IPS-20b (cell line): Measurements from ENCODE around the gene CHIT1.

Experiments
- H3K27ac ChIP-seq: one replicate; pipeline ENCODE4 v1.5.1; 2013; ENCODE audit warnings: low read length
- H3K27me3 ChIP-seq: 2 replicates; pipeline ENCODE4 v1.6.1; 2013; ENCODE audit warnings: mild to moderate bottlenecking, low read length, inconsistent platforms; ENCODE audit not compliant: insufficient read depth
- H3K36me3 ChIP-seq: 2 replicates; pipeline ENCODE4 v1.6.1; 2013; ENCODE audit warnings: low read depth, mild to moderate bottlenecking, inconsistent platforms, low read length, moderate library complexity; ENCODE audit not compliant: insufficient read depth
- H3K4me1 ChIP-seq: 2 replicates; pipeline ENCODE4 v1.6.1; 2013; ENCODE audit warnings: mild to moderate bottlenecking, control low read depth, inconsistent platforms, low read length, moderate library complexity; ENCODE audit not compliant: insufficient read depth
- H3K4me3 ChIP-seq: 2 replicates; pipeline ENCODE4 v1.5.1; 2013; ENCODE audit warnings: mild to moderate bottlenecking, low read length, inconsistent platforms
- H3K9ac ChIP-seq: 2 replicates; pipeline ENCODE4 v1.6.1; 2013; ENCODE audit warnings: low read depth, mild to moderate bottlenecking, inconsistent platforms, low read length, moderate library complexity
- H3K9me3 ChIP-seq: 2 replicates; pipeline ENCODE4 v1.6.1; 2013; ENCODE audit warnings: mild to moderate bottlenecking, low read depth, low read length, inconsistent platforms; ENCODE audit not compliant: insufficient read depth

CHIT1 gene

GRCh38 chr1:203199816-203200571 lies 29.5 kb downstream of the CHIT1 start:
- no peaks in the 10 kb centered on the region for H3K27me3 ChIP-seq
- H3K9ac ChIP-seq: no peak overlapping the region
- H3K9me3 ChIP-seq: no peaks in the 10 kb centered on the region
- H3K4me3 ChIP-seq: no peak overlapping the region
- H3K4me1 ChIP-seq: no peaks in the 10 kb centered on the region
- H3K36me3 ChIP-seq: no peaks in the 10 kb centered on the region
- no peak overlapping the region for H3K27ac ChIP-seq

GRCh38 chr1:203199481-203199815 lies 30.0 kb downstream of the CHIT1 start:
- Histone ChIP-seq H3K36me3 (no peaks in the 10 kb centered on the region), H3K4me1 (no peaks in the 10 kb centered on the region), H3K4me3 (no peak overlapping the region), H3K27ac (no peak overlapping the region), H3K9me3 (no peaks in the 10 kb centered on the region), H3K9ac (no peak overlapping the region), H3K27me3 (no peaks in the 10 kb centered on the region)

DNA sequence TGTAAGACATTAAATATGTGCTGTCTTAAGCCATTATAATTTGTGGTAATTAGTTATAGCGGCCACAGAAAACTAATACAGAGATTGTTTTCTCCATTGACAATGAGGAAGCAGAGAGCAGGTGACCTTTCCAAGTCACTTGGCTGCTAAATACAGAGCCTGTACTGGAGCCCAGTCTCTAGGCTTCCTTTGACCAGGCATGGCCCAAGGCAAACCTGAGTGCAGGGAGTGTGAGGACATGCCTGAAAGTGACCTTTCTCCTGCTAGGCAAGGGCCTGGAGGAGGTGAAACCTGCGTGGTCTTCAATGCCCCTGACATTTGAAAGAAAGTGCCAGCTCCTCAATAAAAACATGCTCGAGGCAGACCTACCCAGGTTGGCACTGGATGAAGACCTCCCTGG lies 30.5 kb downstream of the CHIT1 start:
- no peaks in the 10 kb centered on the region for H3K27me3 ChIP-seq
- no peak overlapping the region for H3K27ac ChIP-seq
- H3K4me1 ChIP-seq: no peaks in the 10 kb centered on the region
- no peak overlapping the region for H3K9ac ChIP-seq
- H3K4me3 ChIP-seq: no peak overlapping the region
- no peaks in the 10 kb centered on the region for H3K9me3 ChIP-seq
- no peaks in the 10 kb centered on the region for H3K36me3 ChIP-seq

GRCh38 chr1:203197625-203198024 lies 31.8 kb downstream of the CHIT1 start:
- H3K9me3 ChIP-seq: no peaks in the 10 kb centered on the region
- H3K36me3 ChIP-seq: no peaks in the 10 kb centered on the region
- no peak overlapping the region for H3K4me3 ChIP-seq
- H3K4me1 ChIP-seq: no peaks in the 10 kb centered on the region
- H3K27me3 ChIP-seq: no peaks in the 10 kb centered on the region
- H3K9ac ChIP-seq: no peak overlapping the region
- H3K27ac ChIP-seq: no peak overlapping the region

DNA sequence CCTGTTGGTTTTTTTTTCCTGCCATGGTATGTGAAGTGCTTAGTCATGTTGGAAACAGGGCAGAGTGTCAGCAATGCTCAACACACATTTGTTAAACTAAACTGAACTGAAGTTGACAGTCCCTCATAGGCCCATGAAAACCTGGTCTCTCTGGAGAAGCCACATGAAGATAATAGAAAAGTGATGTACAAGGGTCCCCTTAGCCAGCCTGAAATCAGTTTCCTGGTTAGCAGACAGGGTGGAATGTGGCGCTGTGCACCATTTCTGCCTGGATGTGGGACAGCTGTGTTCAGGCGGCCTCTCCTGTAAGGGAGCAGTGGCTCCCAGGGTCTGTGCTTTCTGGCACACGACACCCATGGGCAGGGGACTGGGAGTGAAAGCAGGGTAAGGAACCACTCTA lies 33.1 kb downstream of the CHIT1 start:
- H3K4me1 ChIP-seq: no peaks in the 10 kb centered on the region
- H3K36me3 ChIP-seq: no peaks in the 10 kb centered on the region
- no peak overlapping the region for H3K27ac ChIP-seq
- no peaks in the 10 kb centered on the region for H3K27me3 ChIP-seq
- no peak overlapping the region for H3K4me3 ChIP-seq
- H3K9me3 ChIP-seq: no peaks in the 10 kb centered on the region
- no peak overlapping the region for H3K9ac ChIP-seq

- Histone ChIP-seq H3K4me3 (no peak overlapping the region), H3K9ac (no peak overlapping the region), H3K9me3 (no peaks in the 10 kb centered on the region), H3K27ac (no peak overlapping the region), H3K27me3 (no peaks in the 10 kb centered on the region), H3K4me1 (peaks cover 16% of the 10 kb centered on the region), H3K36me3 (no peaks in the 10 kb centered on the region)
These were observed 38.5 kb downstream of the CHIT1 start for GRCh38 chr1:203190949-203191348.

DNA sequence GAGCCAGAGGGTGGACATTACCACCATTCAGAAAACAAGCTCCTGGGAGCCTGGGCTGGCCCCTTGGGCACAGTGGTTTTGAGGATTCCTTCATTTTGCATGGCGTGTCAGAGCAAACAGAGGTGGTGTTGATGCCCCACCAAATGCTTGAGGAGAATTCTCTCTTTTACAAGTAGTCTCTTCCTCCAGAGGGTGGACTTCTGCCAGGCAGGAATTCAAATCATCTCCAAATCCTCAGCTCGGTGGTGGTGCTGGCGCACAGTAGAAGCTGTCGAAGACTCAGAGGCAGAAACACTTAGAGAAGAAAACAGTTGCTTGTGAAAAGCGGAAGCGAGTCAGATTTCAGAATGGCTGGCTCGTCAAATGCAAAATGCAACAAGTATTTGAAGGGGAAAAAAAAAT lies 39.5 kb downstream of the CHIT1 start:
- Histone ChIP-seq H3K27ac (no peak overlapping the region), H3K36me3 (no peaks in the 10 kb centered on the region), H3K9ac (no peak overlapping the region), H3K4me1 (peaks cover 21% of the 10 kb centered on the region), H3K9me3 (no peaks in the 10 kb centered on the region), H3K4me3 (no peak overlapping the region), H3K27me3 (no peaks in the 10 kb centered on the region)

- H3K27me3 ChIP-seq: no peaks in the 10 kb centered on the region
- H3K27ac ChIP-seq: no peak overlapping the region
- peaks cover 21% of the 10 kb centered on the region for H3K4me1 ChIP-seq
- H3K9ac ChIP-seq: no peak overlapping the region
- H3K4me3 ChIP-seq: no peak overlapping the region
- no peaks in the 10 kb centered on the region for H3K36me3 ChIP-seq
- no peaks in the 10 kb centered on the region for H3K9me3 ChIP-seq
These were observed 40.7 kb downstream of the CHIT1 start for GRCh38 chr1:203188686-203189232.

DNA sequence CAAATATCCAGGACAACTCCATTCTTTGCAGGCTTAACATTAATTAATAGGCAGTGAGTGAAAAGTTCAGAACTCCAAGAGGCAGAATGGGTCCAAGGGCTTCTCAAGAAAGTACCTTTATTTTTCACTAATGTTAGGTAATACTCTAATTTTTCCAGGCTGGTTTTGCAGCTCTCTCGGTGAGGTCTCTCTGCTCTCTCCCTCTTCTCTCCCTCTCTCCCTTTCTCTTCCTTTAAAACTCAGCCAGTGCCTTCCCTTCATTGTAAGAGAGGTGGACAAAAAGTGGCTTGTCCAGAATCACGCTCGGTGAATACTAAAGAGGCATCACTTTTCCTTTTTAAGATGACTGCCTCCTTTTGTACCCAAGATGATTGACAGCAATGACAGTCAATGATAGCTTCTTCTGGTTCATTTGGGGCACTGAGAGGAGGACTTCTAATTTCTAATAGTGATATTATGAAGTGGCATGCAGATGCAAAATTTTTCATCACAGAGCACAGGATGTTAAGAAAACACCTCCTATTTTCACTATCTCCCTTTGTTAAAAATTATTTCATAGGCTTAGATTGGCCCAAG lies 41.7 kb downstream of the CHIT1 start:
- Histone ChIP-seq H3K27ac (no peak overlapping the region), H3K9ac (peak overlapping the region; percentile 48; the same call in 1 of the 2 replicates), H3K4me3 (no peak overlapping the region), H3K36me3 (no peaks in the 10 kb centered on the region), H3K4me1 (peaks cover 21% of the 10 kb centered on the region), H3K9me3 (no peaks in the 10 kb centered on the region), H3K27me3 (no peaks in the 10 kb centered on the region)

- H3K4me3 ChIP-seq: no peak overlapping the region
- no peak overlapping the region for H3K27ac ChIP-seq
- H3K36me3 ChIP-seq: no peaks in the 10 kb centered on the region
- H3K9ac ChIP-seq: peak overlapping the region; percentile 48; the same call in 1 of the 2 replicates
- no peaks in the 10 kb centered on the region for H3K9me3 ChIP-seq
- H3K4me1 ChIP-seq: peaks cover 21% of the 10 kb centered on the region
- H3K27me3 ChIP-seq: no peaks in the 10 kb centered on the region
These were observed 42.2 kb downstream of the CHIT1 start for GRCh38 chr1:203187304-203187685.

- Histone ChIP-seq H3K4me3 (0 out of 2 replicates have a peak within 1 kb of the TSS, but pooled peaks have one; percentile 6), H3K9ac (peak within 1 kb of the TSS; percentile 48; the same call in 1 of the 2 replicates), H3K27ac (no peak within 1 kb of the TSS), H3K27me3 (no peaks in the 10 kb centered on the region), H3K9me3 (no peaks in the 10 kb centered on the region), H3K4me1 (peaks cover 21% of the 10 kb centered on the region), H3K36me3 (no peaks in the 10 kb centered on the region)
These were observed 42.8 kb downstream of the CHIT1 start, which contains the start of gene CHI3L1 for GRCh38 chr1:203186446-203187303. TSS of gene CHI3L1 (minus strand) at chr1:203186704. CDS start at chr1:203186623, 81 bp downstream.
